Subcutaneous preadipocyte (primary cell): ENCODE results near the gene ACP1. TPM values are rescaled to one million over a fixed set of nuclear protein-coding genes. Genes with fewer than 3 reads are reported as not detected.

Experiments
- total RNA-seq: library from RNA; depleted of rRNA; stranded (reverse); fragments of >200 nt; gene quantifications from 2 replicates; pipeline ENCODE4 v1.2.3, GENCODE V29; 2012

The ACP1 gene
- total RNA-seq: 60.8 and 73.5 TPM in 2 replicates

GRCh38 chr2:264493-265468 is at the start of gene ACP1:
Gene ACP1 (plus strand): TSS chr2:264947. CDS start chr2:264965, 18 bp downstream.

GRCh38 chr2:263774-264492 is 814 bp upstream of the ACP1 start, which contains the start of gene SH3YL1:
Gene SH3YL1 (minus strand): TSS chr2:264032. CDS start chr2:263984, 48 bp downstream.

GRCh38 chr2:287911-288757 is 23.4 kb downstream of the ACP1 start, which contains the start of gene ALKAL2:
Gene ALKAL2 (minus strand): TSS chr2:288091. CDS start chr2:287835, 256 bp downstream.

Other genes with a start within 250 kb of the ACP1 start
- not detected in 2 replicates for gene FAM110C, start 218.4 kb upstream of the ACP1 start, total RNA-seq
- 32.5 and 36.7 TPM in 2 replicates for gene SH3YL1, start 915 bp upstream of the ACP1 start, total RNA-seq
- not detected in 2 replicates for gene ALKAL2, start 23.1 kb downstream of the ACP1 start, total RNA-seq